ENCODE data around the gene SUPT5H. TPM values are rescaled to one million over a fixed set of nuclear protein-coding genes. Genes with fewer than 3 reads are reported as not detected.

The SUPT5H gene
- total and polyA plus RNA-seq, 2 of the 13 experiments (the other 11 are each of a cell fraction or from before 2014, with no cell fraction given) = 48.2 to 51.7 TPM

- TF ChIP-seq, protein P1, sequence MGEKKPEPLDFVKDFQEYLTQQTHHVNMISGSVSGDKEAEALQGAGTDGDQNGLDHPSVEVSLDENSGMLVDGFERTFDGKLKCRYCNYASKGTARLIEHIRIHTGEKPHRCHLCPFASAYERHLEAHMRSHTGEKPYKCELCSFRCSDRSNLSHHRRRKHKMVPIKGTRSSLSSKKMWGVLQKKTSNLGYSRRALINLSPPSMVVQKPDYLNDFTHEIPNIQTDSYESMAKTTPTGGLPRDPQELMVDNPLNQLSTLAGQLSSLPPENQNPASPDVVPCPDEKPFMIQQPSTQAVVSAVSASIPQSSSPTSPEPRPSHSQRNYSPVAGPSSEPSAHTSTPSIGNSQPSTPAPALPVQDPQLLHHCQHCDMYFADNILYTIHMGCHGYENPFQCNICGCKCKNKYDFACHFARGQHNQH (CRISPR knock-in tag; IDR thresholded peaks at IDR 0.05) = no peak; the same call in 1 of the 2 replicates
- TF ChIP-seq, protein P2, sequence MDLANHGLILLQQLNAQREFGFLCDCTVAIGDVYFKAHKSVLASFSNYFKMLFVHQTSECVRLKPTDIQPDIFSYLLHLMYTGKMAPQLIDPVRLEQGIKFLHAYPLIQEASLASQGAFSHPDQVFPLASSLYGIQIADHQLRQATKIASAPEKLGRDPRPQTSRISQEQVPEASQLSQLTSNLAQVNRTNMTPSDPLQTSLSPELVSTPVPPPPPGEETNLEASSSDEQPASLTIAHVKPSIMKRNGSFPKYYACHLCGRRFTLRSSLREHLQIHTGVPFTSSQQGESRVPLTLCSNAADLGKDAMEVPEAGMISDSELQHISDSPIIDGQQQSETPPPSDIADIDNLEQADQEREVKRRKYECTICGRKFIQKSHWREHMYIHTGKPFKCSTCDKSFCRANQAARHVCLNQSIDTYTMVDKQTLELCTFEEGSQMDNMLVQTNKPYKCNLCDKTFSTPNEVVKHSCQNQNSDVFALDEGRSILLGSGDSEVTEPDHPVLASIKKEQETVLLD (CRISPR knock-in tag; IDR thresholded peaks at IDR 0.05; ENCODE audit: low read depth) = no peak
- TF ChIP-seq MTA1 (CRISPR knock-in tag; IDR thresholded peaks at IDR 0.05; ENCODE audit: borderline replicate concordance) (no peak; the same call in 1 of the 2 replicates), POGK (CRISPR knock-in tag; conservative IDR thresholded peaks at IDR 0.05) (no peak), ZNF816 (CRISPR knock-in tag; IDR thresholded peaks at IDR 0.05; ENCODE audit: borderline replicate concordance) (no peak), MEIS2 (CRISPR knock-in tag; IDR thresholded peaks at IDR 0.05) (no peak), CBX1 (IDR thresholded peaks at IDR 0.05; ENCODE audit: low read depth) (no peak), NR2F1 (CRISPR knock-in tag; IDR thresholded peaks at IDR 0.05) (no peak), POGZ (CRISPR knock-in tag; IDR thresholded peaks at IDR 0.05) (no peak), ZBTB7A (CRISPR knock-in tag; IDR thresholded peaks at IDR 0.05) (0 out of 2 replicates have a peak, but pooled peaks have one; percentile 12), ZNF773 (CRISPR knock-in tag; IDR thresholded peaks at IDR 0.05; ENCODE audit: borderline replicate concordance) (0 out of 2 replicates have a peak, but pooled peaks have one; percentile 50), ZNF230 (CRISPR knock-in tag; IDR thresholded peaks at IDR 0.05) (no peak), NR3C1 (CRISPR knock-in tag; IDR thresholded peaks at IDR 0.05) (no peak)
- TF ChIP-seq, protein P3, sequence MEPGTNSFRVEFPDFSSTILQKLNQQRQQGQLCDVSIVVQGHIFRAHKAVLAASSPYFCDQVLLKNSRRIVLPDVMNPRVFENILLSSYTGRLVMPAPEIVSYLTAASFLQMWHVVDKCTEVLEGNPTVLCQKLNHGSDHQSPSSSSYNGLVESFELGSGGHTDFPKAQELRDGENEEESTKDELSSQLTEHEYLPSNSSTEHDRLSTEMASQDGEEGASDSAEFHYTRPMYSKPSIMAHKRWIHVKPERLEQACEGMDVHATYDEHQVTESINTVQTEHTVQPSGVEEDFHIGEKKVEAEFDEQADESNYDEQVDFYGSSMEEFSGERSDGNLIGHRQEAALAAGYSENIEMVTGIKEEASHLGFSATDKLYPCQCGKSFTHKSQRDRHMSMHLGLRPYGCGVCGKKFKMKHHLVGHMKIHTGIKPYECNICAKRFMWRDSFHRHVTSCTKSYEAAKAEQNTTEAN (CRISPR knock-in tag; conservative IDR thresholded peaks at IDR 0.05) = peak; percentile 58; the same call in 1 of the 2 replicates
Measured at GRCh38 chr19:39402346-39403300, 42.8 kb upstream of the SUPT5H start (continued).
